ENCODE results near the gene CUL7.

CUL7 gene

DNA sequence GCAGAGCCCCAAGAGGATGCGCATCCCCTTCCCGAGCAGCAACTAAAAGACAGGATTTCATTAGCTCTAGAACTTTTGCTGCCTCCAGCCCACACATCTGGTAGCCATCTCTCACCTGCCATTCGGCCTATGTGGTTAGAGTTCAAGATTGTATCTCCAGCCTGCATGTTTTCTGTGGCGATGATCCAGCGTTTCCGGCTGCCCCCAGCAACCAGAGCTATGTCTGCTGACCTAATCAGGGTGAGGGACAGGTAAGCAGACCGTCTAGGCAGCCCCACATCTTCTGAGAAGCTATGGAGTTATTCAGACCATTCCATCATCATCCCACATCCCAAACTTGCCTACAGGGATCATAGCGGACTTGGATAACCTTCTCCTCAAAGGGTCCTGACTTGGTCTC lies 2.3 kb upstream of the CUL7 start:
- H2AFZ ChIP-seq (ENCODE audit: low read length), result no peak overlapping the region
- TF ChIP-seq CTCF (conservative IDR thresholded peaks at IDR 0.05; ENCODE audit: low read length), result no peak
- TF ChIP-seq EZH2phosphoT487 (IDR thresholded peaks at IDR 0.05; ENCODE audit: borderline replicate concordance), result no peak
- peaks cover 49% of the 10 kb centered on the region for H3K4me1 ChIP-seq (ENCODE audit: insufficient read depth, low read length, poor library complexity, severe bottlenecking)
- no peaks in the 10 kb centered on the region for H3K9me2 ChIP-seq (replicated peaks; ENCODE audit: low read depth, low read length)
- no peak overlapping the region for H3K9ac ChIP-seq (ENCODE audit: low read depth, low read length, poor library complexity, severe bottlenecking)
- no peak overlapping the region for H3K4me3 ChIP-seq (ENCODE audit: low read length, poor library complexity, severe bottlenecking)
- H3K36me3 ChIP-seq (ENCODE audit: insufficient read depth, low read length), result no peaks in the 10 kb centered on the region
- H3K27me3 ChIP-seq (ENCODE audit: insufficient read depth, low read length, poor library complexity, severe bottlenecking), result no peaks in the 10 kb centered on the region
- no peaks in the 10 kb centered on the region for H4K20me1 ChIP-seq (ENCODE audit: insufficient read depth, low read length, poor library complexity, severe bottlenecking)
- no peaks in the 10 kb centered on the region for H3K9me3 ChIP-seq (ENCODE audit: insufficient read depth, low read depth, low read length)
- peaks cover 59% of the 10 kb centered on the region for H3K79me2 ChIP-seq (ENCODE audit: insufficient read depth, low read length)
- no peaks in the 10 kb centered on the region for H3F3A ChIP-seq (ENCODE audit: low read depth)
- no peak overlapping the region for H3K4me2 ChIP-seq (ENCODE audit: low read depth, low read length, poor library complexity, severe bottlenecking)

DNA sequence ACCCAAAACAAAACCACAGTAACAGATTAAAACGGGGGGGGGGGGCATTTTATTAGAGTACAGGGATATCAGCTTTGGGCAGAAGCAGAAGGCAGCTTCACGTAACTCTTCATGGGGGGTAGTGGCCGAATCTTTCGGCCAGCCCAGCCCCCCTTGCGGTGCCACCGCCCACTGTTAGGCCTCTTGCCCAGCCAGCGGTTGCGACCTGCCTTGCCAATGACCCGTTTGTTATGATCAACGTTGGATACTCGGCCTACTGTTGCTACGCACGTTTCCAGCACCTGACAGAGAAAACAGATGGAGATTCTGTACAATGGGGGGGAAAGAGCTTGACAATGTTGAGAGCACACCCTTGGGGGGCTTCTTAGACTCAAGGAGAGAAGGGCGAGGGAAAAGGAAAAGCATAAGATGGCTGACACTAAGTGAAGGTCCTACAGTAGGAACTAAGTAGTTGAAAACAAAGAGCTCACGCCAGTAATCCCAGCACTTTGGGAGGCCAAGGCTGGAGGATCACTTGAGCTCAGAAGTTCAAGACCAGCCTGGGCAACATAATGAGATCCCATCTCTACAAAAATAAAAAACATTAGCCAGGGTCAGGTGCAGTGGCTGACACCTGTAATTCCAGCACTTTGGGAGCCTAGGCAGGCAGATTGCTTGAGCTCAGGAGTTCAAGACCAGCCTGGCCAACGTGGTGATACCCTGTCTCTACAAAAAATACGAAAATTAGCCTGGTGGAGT lies 724 bp upstream of the CUL7 start:
- Histone ChIP-seq H4K20me1 (ENCODE audit: insufficient read depth, low read length, poor library complexity, severe bottlenecking) (no peaks in the 10 kb centered on the region), H3K9ac (ENCODE audit: low read depth, low read length, poor library complexity, severe bottlenecking) (peak overlapping the region; percentile 96), H3K9me3 (ENCODE audit: insufficient read depth, low read depth, low read length) (no peaks in the 10 kb centered on the region), H3K9me2 (replicated peaks; ENCODE audit: low read depth, low read length) (no peaks in the 10 kb centered on the region), H2AFZ (ENCODE audit: low read length) (peak overlapping the region; percentile 70; the same call in 1 of the 2 replicates), H3K79me2 (ENCODE audit: insufficient read depth, low read length) (peaks cover 51% of the 10 kb centered on the region), H3K4me1 (ENCODE audit: insufficient read depth, low read length, poor library complexity, severe bottlenecking) (peaks cover 51% of the 10 kb centered on the region), H3F3A (ENCODE audit: low read depth) (no peaks in the 10 kb centered on the region), H3K27me3 (ENCODE audit: insufficient read depth, low read length, poor library complexity, severe bottlenecking) (no peaks in the 10 kb centered on the region), H3K4me3 (ENCODE audit: low read length, poor library complexity, severe bottlenecking) (peak overlapping the region; percentile 90), H3K4me2 (ENCODE audit: low read depth, low read length, poor library complexity, severe bottlenecking) (peak overlapping the region; percentile 96), H3K36me3 (ENCODE audit: insufficient read depth, low read length) (no peaks in the 10 kb centered on the region)
- TF ChIP-seq CTCF (conservative IDR thresholded peaks at IDR 0.05; ENCODE audit: low read length), result no peak
- TF ChIP-seq EZH2phosphoT487 (IDR thresholded peaks at IDR 0.05; ENCODE audit: borderline replicate concordance), result no peak

- Histone ChIP-seq H2AFZ (ENCODE audit: low read length) (peak overlapping the region; percentile 57), H3K9ac (ENCODE audit: low read depth, low read length, poor library complexity, severe bottlenecking) (peak overlapping the region; percentile 96), H3K79me2 (ENCODE audit: insufficient read depth, low read length) (peaks cover 39% of the 10 kb centered on the region), H3F3A (ENCODE audit: low read depth) (no peaks in the 10 kb centered on the region), H3K4me1 (ENCODE audit: insufficient read depth, low read length, poor library complexity, severe bottlenecking) (peaks cover 42% of the 10 kb centered on the region), H3K4me2 (ENCODE audit: low read depth, low read length, poor library complexity, severe bottlenecking) (peak overlapping the region; percentile 96), H3K9me2 (replicated peaks; ENCODE audit: low read depth, low read length) (no peaks in the 10 kb centered on the region), H4K20me1 (ENCODE audit: insufficient read depth, low read length, poor library complexity, severe bottlenecking) (no peaks in the 10 kb centered on the region), H3K9me3 (ENCODE audit: insufficient read depth, low read depth, low read length) (no peaks in the 10 kb centered on the region), H3K4me3 (ENCODE audit: low read length, poor library complexity, severe bottlenecking) (peak overlapping the region; percentile 90), H3K36me3 (ENCODE audit: insufficient read depth, low read length) (peaks cover 3% of the 10 kb centered on the region; the same call in 1 of the 2 replicates), H3K27me3 (ENCODE audit: insufficient read depth, low read length, poor library complexity, severe bottlenecking) (no peaks in the 10 kb centered on the region)
- TF ChIP-seq EZH2phosphoT487 (IDR thresholded peaks at IDR 0.05; ENCODE audit: borderline replicate concordance), result no peak
- no peak for TF ChIP-seq CTCF (conservative IDR thresholded peaks at IDR 0.05; ENCODE audit: low read length)
Observed at GRCh38 chr6:43052842-43053544, 658 bp downstream of the CUL7 start.
